GM18907 (cell line): ENCODE results near the gene PRDM16.

Source experiments
- ATAC-seq: cut with Tn5 transposase; IDR thresholded peaks from one replicate; pipeline ENCODE4 v1.9.1; 2021; ENCODE audit warnings: mild to moderate bottlenecking, moderate library complexity; ENCODE audit not compliant: unreplicated experiment

Gene PRDM16

DNA sequence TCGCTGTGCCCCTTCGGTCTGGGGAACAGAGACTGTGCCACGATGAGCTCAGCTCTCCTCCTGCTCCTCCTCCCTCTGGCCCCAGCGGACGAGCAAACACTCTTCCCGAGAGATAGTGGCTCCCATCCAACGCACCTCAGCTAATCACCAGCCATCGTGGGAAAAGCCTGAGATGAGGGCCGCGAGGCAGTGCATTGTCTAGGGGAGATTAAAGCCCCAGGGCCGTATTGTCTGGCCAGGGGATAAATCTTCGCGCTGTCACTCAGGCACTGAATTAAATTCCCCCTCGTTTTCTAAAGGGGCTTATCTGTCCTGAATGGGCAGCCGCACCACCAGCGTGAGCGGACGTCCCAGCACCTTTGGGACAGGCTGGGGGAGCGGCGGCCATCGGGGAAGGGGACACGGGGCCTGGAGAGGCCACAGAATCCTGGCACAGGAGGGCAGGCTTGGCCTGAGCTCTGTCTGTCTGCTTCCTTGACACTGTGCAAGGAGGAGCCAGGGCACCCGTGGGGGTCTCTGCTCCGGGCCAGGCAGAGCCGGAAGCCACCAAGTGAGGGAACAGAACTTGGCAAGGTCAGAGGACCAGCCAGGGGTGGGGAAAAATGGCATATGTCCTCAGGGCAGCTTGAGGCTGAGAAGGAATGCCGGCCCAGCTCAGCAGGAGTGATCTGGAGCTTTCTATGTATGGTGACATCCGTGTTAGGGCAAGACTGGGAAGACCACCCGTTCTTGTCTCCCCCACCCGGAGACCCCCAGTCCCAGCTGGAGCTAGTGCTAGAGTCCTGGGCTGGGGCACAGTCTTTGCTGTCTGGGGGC, 32.3 kb downstream of the PRDM16 start:
- no peak for ATAC-seq

DNA sequence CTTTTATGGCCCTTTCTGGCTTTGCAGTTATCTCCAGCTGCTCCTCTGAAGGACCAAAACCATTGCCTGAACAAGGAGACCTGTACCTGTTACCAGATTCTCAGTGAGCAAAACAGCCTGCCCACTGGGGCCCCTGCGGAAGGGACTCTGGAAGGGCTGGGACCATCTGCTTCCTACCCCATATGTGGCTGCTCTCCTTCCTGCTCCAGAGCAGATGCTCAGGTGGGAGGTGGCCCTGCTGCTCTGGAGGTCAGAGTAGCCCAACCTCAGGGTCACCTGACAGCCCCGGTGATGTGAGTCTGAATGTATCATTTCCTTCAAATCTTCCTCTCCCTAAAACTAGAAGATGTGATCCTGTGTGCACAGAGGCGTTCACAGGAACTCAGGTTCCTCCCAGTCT, 33.6 kb downstream of the PRDM16 start:
- no peak for ATAC-seq

GRCh38 chr1:3103967-3104677, 35.1 kb downstream of the PRDM16 start:
- ATAC-seq: no peak

GRCh38 chr1:3105167-3105863, 36.3 kb downstream of the PRDM16 start:
- ATAC-seq: no peak

- ATAC-seq: no peak
These were observed 37.2 kb downstream of the PRDM16 start for GRCh38 chr1:3106216-3106615.

- no peak for ATAC-seq
These were observed 38.2 kb downstream of the PRDM16 start for GRCh38 chr1:3107201-3107600.

GRCh38 chr1:3109355-3109754, 40.4 kb downstream of the PRDM16 start:
- no peak for ATAC-seq

- ATAC-seq: no peak
These were observed 42.5 kb downstream of the PRDM16 start for GRCh38 chr1:3111348-3112021.

DNA sequence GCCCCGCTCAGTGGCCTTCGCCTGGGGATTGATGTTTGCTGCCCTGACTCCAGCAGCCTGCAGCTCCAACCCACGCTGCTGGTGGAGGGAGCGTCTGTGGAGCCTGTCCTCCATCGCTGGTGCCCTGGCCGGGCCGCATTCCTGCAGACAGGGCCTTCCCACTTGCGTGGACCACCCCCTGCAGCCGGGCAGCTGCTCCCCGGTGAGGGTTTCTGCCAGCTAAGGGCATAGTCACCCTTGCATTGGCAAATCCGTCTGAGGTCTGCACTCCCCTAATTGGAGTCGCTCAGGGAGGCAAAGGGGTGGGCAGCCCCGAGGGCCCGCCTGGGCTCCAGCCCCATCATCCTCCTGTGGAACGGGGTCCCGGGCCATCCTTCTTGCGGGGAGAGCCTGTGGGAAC, 43.5 kb downstream of the PRDM16 start:
- no peak for ATAC-seq

GRCh38 chr1:3113047-3113740, 44.2 kb downstream of the PRDM16 start:
- no peak for ATAC-seq

DNA sequence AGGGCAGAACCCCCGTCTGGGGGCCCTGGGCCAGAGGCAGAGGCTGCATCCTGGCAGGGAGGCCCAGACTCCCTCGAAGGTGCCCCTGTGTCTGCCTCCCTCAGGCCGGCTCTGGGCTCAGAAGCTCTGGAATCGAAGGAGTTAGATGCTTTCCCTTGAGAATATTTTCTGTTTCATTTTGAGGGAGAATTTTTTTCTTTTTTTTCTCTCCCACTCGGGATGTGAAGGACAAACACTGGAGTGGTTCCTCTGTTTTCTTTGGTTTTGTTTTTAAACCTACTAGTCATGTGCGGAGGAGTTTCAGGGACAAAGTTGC, 44.7 kb downstream of the PRDM16 start:
- no peak for ATAC-seq

DNA sequence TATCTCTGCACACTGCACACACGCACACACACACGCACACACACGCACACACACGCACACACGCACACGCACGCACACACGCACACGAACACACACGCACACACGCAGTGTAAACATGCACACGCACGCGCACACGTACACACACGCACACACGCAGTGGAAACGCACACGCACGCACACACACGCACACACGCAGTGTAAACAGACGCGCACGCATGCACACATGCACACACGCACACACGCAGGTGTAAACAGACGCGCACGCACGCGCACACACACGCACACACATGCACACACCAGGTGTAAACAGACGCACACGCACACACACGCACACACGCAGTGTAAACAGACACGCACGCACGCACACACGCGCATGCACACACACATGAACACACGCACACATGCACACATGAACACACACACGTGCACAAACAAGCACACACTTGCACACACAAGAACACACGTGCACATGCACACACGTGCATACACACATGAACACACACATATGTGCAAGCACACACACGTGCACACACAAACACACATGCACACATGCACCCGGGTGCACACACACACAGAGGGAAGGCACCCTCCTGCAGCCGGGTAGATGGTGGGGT, 45.2 kb downstream of the PRDM16 start:
- no peak for ATAC-seq

GRCh38 chr1:3114846-3115245, 45.8 kb downstream of the PRDM16 start:
- ATAC-seq: no peak

DNA sequence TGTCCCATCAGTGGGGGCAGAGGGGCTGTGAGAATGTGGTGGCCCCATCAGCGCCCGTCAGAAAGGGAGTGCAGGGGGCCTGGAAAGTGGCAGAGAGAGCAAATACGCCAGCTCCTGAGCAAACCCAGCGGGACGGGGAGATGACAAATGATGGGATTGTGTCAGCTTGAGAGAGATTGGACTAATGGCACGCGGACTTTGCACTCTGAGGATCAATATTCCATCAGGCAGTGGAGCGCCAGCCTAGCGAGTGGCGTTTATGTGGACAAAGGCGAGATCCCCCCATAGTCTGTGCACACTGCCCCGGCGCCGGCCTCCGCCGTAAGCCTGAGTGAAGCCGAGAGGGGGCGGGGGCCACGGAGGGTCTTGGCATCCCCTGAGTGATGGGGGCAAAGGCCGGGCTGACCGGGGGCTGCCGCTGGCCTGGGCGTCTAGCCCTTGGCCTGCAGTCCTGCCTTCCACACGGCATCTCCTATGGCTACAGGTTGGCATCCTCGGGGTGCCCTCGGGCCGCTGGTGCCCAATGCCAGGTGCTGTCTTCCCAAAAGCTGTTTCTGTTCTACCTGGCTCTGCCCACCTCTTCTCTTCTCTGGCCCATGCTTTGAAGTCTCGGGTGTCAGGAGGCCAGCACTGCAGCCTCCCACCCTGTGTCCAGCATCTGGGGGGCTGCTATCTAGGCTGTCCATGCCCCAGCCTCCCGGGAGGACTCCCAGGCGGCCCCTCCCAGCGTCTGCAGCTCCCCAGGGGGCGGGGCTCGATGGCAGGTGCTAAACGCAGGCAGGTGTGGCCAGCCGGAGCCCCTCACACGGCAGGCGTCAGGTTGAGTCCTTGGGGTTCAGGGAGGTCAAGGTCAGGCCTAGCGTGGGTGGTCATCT, 46.5 kb downstream of the PRDM16 start:
- ATAC-seq: no peak

DNA sequence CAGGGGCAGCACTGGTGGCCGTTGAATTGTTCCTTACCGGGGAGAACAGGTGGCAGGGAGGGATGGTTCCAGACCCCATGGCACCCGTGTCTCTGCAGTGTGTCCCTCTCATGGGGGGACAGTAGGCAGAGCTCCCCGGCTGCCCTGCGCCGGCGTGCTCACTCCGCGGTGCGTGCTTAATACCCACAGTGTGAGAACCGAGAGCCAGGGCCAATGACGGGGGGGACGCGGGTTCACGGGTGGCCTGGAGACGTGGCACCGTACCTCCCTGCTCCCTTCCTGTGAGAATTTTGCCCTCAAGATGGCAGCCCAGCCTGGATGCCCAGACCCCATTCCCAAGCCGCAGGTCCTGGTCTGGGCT, 47.1 kb downstream of the PRDM16 start:
- no peak for ATAC-seq

GRCh38 chr1:3116560-3116959, 47.6 kb downstream of the PRDM16 start:
- no peak for ATAC-seq

DNA sequence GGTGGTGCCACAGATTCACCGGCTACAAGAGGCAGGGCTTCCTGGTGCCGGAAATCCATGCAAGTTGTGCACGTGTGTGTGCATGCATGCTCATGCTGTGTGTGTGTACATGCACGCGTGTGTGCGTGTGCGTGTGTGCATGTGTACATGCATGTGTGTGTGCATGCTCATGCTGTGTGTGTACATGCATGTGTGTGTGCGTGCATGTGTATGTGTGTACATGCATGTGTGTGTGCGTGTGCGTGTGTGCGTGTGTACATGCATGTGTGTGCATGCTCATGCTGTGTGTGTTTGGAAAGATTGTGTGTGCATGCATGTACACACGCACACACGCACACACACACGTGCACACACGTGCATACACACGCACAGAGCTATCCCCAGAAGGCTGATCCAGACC, 48.9 kb downstream of the PRDM16 start:
- no peak for ATAC-seq

- ATAC-seq: no peak
These were observed 50.1 kb downstream of the PRDM16 start for GRCh38 chr1:3119061-3119460.

DNA sequence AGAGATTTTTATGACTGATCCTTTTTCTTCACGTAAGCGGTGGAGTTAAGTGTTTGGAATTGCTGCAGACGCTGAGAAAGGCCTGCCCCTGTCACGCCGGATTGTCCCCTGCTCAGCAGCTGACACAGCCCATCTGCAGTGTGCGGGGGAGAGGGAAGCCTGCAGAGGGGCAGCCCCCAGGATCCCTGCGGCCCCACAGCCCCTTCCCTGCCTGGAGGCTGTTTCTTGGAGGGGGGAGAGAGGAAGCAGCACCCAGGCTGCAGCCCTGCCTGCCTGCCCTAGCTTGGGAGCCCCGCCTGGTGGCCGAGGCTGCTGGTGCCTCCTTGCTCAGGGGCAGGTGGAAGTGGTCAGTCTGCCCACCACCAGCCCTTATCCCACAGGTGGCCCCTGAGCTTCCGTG, 50.7 kb downstream of the PRDM16 start:
- ATAC-seq: no peak

- no peak for ATAC-seq
These were observed 51.1 kb downstream of the PRDM16 start for GRCh38 chr1:3120140-3120539.
